Effector memory CD8-positive, alpha-beta T cell (primary cell): ENCODE measurements around the gene SDK1.

ENCODE experiments used
- ATAC-seq: fragments of 150-1000 bp; cut with Tn5 transposase; replicated peaks from 2 replicates; pipeline ENCODE4 v1.10.0; 2021; ENCODE audit warnings: mild to moderate bottlenecking, moderate library complexity
- DNase-seq, 3 experiments: peaks; one replicate each; pipeline ENCODE4 v3.0.0; 2021
- H3K27ac Mint-ChIP-seq, 2 donors: one replicate each; pipeline ENCODE4 v1.8.0; 2022; ENCODE audit warnings: mild to moderate bottlenecking in 2 of 2, mixed read lengths in 2 of 2, moderate library complexity in 2 of 2
- H3K27me3 Mint-ChIP-seq, 2 donors: one replicate each; pipeline ENCODE4 v1.8.0; 2022; ENCODE audit warnings: mixed read lengths in 2 of 2
- H3K36me3 Mint-ChIP-seq: one replicate; pipeline ENCODE4 v1.8.0; 2022; ENCODE audit warnings: mild to moderate bottlenecking, moderate library complexity, mixed read lengths; ENCODE audit not compliant: insufficient read depth
- H3K4me1 Mint-ChIP-seq, 2 donors: one replicate each; pipeline ENCODE4 v1.8.0; 2022; ENCODE audit warnings: low read depth in 2 of 2, mixed read lengths in 2 of 2
- H3K4me3 Mint-ChIP-seq, 2 donors: one replicate each; pipeline ENCODE4 v1.8.0; 2022; ENCODE audit warnings: mild to moderate bottlenecking in 2 of 2, mixed read lengths in 2 of 2, moderate library complexity in 2 of 2
- H3K9me3 Mint-ChIP-seq, 2 donors: one replicate each; pipeline ENCODE4 v1.8.0; 2022; ENCODE audit warnings: mixed read lengths in 2 of 2

Gene SDK1

GRCh38 chr7:4111166-4111565 lies 810.1 kb downstream of the SDK1 start:
- H3K27me3 Mint-ChIP-seq: peaks cover 0 to 25% of the 10 kb centered on the region in 2 donors
- DNase-seq: no peak
- ATAC-seq: no peak
- no peaks in the 10 kb centered on the region for H3K36me3 Mint-ChIP-seq
- no peaks in the 10 kb centered on the region for H3K9me3 Mint-ChIP-seq
- no peak overlapping the region for H3K4me3 Mint-ChIP-seq
- H3K27ac Mint-ChIP-seq: no peak overlapping the region
- no peaks in the 10 kb centered on the region for H3K4me1 Mint-ChIP-seq

GRCh38 chr7:4113271-4113670 lies 812.2 kb downstream of the SDK1 start:
- Mint-ChIP-seq H3K9me3 (no peaks in the 10 kb centered on the region), H3K27me3 (peaks cover 0 to 28% of the 10 kb centered on the region in 2 donors), H3K4me3 (no peak overlapping the region), H3K27ac (no peak overlapping the region), H3K4me1 (no peaks in the 10 kb centered on the region), H3K36me3 (no peaks in the 10 kb centered on the region)
- DNase-seq (no peak), ATAC-seq (no peak)

GRCh38 chr7:4113976-4114375 lies 812.9 kb downstream of the SDK1 start:
- peaks cover 0 to 35% of the 10 kb centered on the region in 2 donors for H3K27me3 Mint-ChIP-seq
- H3K27ac Mint-ChIP-seq: no peak overlapping the region
- H3K4me1 Mint-ChIP-seq: no peaks in the 10 kb centered on the region
- H3K9me3 Mint-ChIP-seq: peaks cover 0 to 5% of the 10 kb centered on the region in 2 donors
- no peak for ATAC-seq
- no peaks in the 10 kb centered on the region for H3K36me3 Mint-ChIP-seq
- no peak overlapping the region for H3K4me3 Mint-ChIP-seq
- no peak for DNase-seq

- H3K27me3 Mint-ChIP-seq: peaks cover 0 to 26% of the 10 kb centered on the region in 2 donors
- H3K4me3 Mint-ChIP-seq: no peak overlapping the region
- DNase-seq (no peak), ATAC-seq (no peak)
- H3K36me3 Mint-ChIP-seq: peaks cover 2% of the 10 kb centered on the region
- H3K9me3 Mint-ChIP-seq: peaks cover 0 to 15% of the 10 kb centered on the region in 2 donors
- no peak overlapping the region for H3K27ac Mint-ChIP-seq
- no peaks in the 10 kb centered on the region for H3K4me1 Mint-ChIP-seq
Observed at GRCh38 chr7:4115442-4115841, 814.4 kb downstream of the SDK1 start.

- H3K4me1 Mint-ChIP-seq: no peaks in the 10 kb centered on the region
- DNase-seq: no peak
- H3K9me3 Mint-ChIP-seq: peaks cover 0 to 15% of the 10 kb centered on the region in 2 donors
- H3K27ac Mint-ChIP-seq: no peak overlapping the region
- no peak for ATAC-seq
- H3K36me3 Mint-ChIP-seq: peaks cover 2% of the 10 kb centered on the region
- H3K27me3 Mint-ChIP-seq: peaks cover 0 to 26% of the 10 kb centered on the region in 2 donors
- no peak overlapping the region for H3K4me3 Mint-ChIP-seq
Observed at GRCh38 chr7:4115941-4116610, 815.0 kb downstream of the SDK1 start.

GRCh38 chr7:4119848-4120247 lies 818.8 kb downstream of the SDK1 start:
- DNase-seq (no peak), ATAC-seq (no peak)
- Mint-ChIP-seq H3K4me3 (no peak overlapping the region), H3K36me3 (peaks cover 2% of the 10 kb centered on the region), H3K27ac (no peak overlapping the region), H3K9me3 (peaks cover 5 to 28% of the 10 kb centered on the region in 2 donors), H3K27me3 (peaks cover 7 to 30% of the 10 kb centered on the region in 2 donors), H3K4me1 (no peaks in the 10 kb centered on the region)

- H3K27me3 Mint-ChIP-seq: peaks cover 16 to 36% of the 10 kb centered on the region in 2 donors
- no peak overlapping the region for H3K27ac Mint-ChIP-seq
- no peak for ATAC-seq
- no peaks in the 10 kb centered on the region for H3K4me1 Mint-ChIP-seq
- no peak overlapping the region for H3K4me3 Mint-ChIP-seq
- peaks cover 6 to 34% of the 10 kb centered on the region in 2 donors for H3K9me3 Mint-ChIP-seq
- H3K36me3 Mint-ChIP-seq: peaks cover 2% of the 10 kb centered on the region
- DNase-seq: no peak
Observed at GRCh38 chr7:4123346-4123745, 822.3 kb downstream of the SDK1 start.

GRCh38 chr7:4123823-4124222 lies 822.8 kb downstream of the SDK1 start:
- H3K36me3 Mint-ChIP-seq: peaks cover 2% of the 10 kb centered on the region
- H3K9me3 Mint-ChIP-seq: peaks cover 6 to 29% of the 10 kb centered on the region in 2 donors
- no peak overlapping the region for H3K27ac Mint-ChIP-seq
- ATAC-seq (no peak), DNase-seq (no peak)
- no peaks in the 10 kb centered on the region for H3K4me1 Mint-ChIP-seq
- peaks cover 18 to 34% of the 10 kb centered on the region in 2 donors for H3K27me3 Mint-ChIP-seq
- H3K4me3 Mint-ChIP-seq: no peak overlapping the region

GRCh38 chr7:4124556-4125477 lies 823.8 kb downstream of the SDK1 start:
- no peaks in the 10 kb centered on the region for H3K4me1 Mint-ChIP-seq
- DNase-seq (no peak), ATAC-seq (no peak)
- no peaks in the 10 kb centered on the region for H3K36me3 Mint-ChIP-seq
- peaks cover 18 to 33% of the 10 kb centered on the region in 2 donors for H3K27me3 Mint-ChIP-seq
- H3K27ac Mint-ChIP-seq: no peak overlapping the region
- H3K9me3 Mint-ChIP-seq: peaks cover 6 to 23% of the 10 kb centered on the region in 2 donors
- no peak overlapping the region for H3K4me3 Mint-ChIP-seq

GRCh38 chr7:4127909-4128560 lies 827.0 kb downstream of the SDK1 start:
- DNase-seq (no peak), ATAC-seq (no peak)
- Mint-ChIP-seq H3K27me3 (peaks cover 18 to 33% of the 10 kb centered on the region in 2 donors), H3K9me3 (peaks cover 4 to 13% of the 10 kb centered on the region in 2 donors), H3K4me1 (no peaks in the 10 kb centered on the region), H3K27ac (no peak overlapping the region), H3K36me3 (peaks cover 3% of the 10 kb centered on the region), H3K4me3 (no peak overlapping the region)

GRCh38 chr7:4129481-4130122 lies 828.5 kb downstream of the SDK1 start:
- no peak for DNase-seq

GRCh38 chr7:4131063-4131462 lies 830.0 kb downstream of the SDK1 start:
- Mint-ChIP-seq H3K9me3 (no peaks in the 10 kb centered on the region), H3K36me3 (peaks cover 3% of the 10 kb centered on the region), H3K27me3 (peaks cover 4 to 15% of the 10 kb centered on the region in 2 donors), H3K4me3 (no peak overlapping the region), H3K4me1 (no peaks in the 10 kb centered on the region), H3K27ac (no peak overlapping the region)
- DNase-seq (no peak), ATAC-seq (no peak)

More at GRCh38 chr7:4129481-4130122, 828.5 kb downstream of the SDK1 start:
- no peak overlapping the region for H3K27ac Mint-ChIP-seq
- H3K4me3 Mint-ChIP-seq: no peak overlapping the region
- peaks cover 13 to 28% of the 10 kb centered on the region in 2 donors for H3K27me3 Mint-ChIP-seq
- no peak for ATAC-seq
- peaks cover 3 to 9% of the 10 kb centered on the region in 2 donors for H3K9me3 Mint-ChIP-seq
- peaks cover 3% of the 10 kb centered on the region for H3K36me3 Mint-ChIP-seq
- no peaks in the 10 kb centered on the region for H3K4me1 Mint-ChIP-seq

- DNase-seq (no peak), ATAC-seq (no peak)
- H3K4me1 Mint-ChIP-seq: no peaks in the 10 kb centered on the region
- H3K4me3 Mint-ChIP-seq: no peak overlapping the region
- no peaks in the 10 kb centered on the region for H3K9me3 Mint-ChIP-seq
- H3K36me3 Mint-ChIP-seq: peaks cover 3% of the 10 kb centered on the region
- H3K27ac Mint-ChIP-seq: no peak overlapping the region
- peaks cover 4 to 14% of the 10 kb centered on the region in 2 donors for H3K27me3 Mint-ChIP-seq
Observed at GRCh38 chr7:4132221-4132620, 831.2 kb downstream of the SDK1 start.
